Mucosa of descending colon (tissue), 3 donors: Measurements from ENCODE around the gene CTNNBIP1. TPM values are rescaled to one million over a fixed set of nuclear protein-coding genes. Genes with fewer than 3 reads are reported as not detected.

Experiments
- ATAC-seq: fragments of 200-7000 bp; cut with Tn5 transposase; one replicate; pipeline ENCODE4 v1.9.1; 2020; ENCODE audit warnings: mild to moderate bottlenecking, moderate library complexity
- DNase-seq, 3 donors: peaks; one replicate each; pipeline ENCODE4 v3.0.0-alpha.2; 2020
- H3K36me3 ChIP-seq: fragments of 200-600 bp; one replicate; pipeline ENCODE4 v1.8.0; 2021; ENCODE audit warnings: low read depth, mild to moderate bottlenecking
- H3K4me1 ChIP-seq: fragments of 200-600 bp; one replicate; pipeline ENCODE4 v1.8.0; 2021; ENCODE audit warnings: low read depth, mild to moderate bottlenecking
- H3K4me3 ChIP-seq: fragments of 200-600 bp; one replicate; pipeline ENCODE4 v1.8.0; 2021; ENCODE audit warnings: mild to moderate bottlenecking
- H3K9me3 ChIP-seq: fragments of 200-600 bp; one replicate; pipeline ENCODE4 v1.8.0; 2021; ENCODE audit warnings: mild to moderate bottlenecking
- CTCF ChIP-seq: fragments of 200-600 bp; IDR thresholded peaks from one replicate; pipeline ENCODE4 v1.8.0; 2022; ENCODE audit warnings: antibody characterized with exemption, mild to moderate bottlenecking
- intact Hi-C, 2 donors: fragments of 100-400 bp; cut with DNase I in 1 of 2; cut with micrococcal nuclease in 1 of 2; formaldehyde crosslinking; loops; one replicate each; pipeline versions ENCODE4 v1.11.0 to v1.11.1; 2022; cut with DNase I, micrococcal nuclease
- total RNA-seq, 3 donors: library from RNA; stranded (reverse); fragmentation: NEBNext Ultra II Directional in 2 of 3; extraction: Animal tissue kit (Norgen Biotek cat#: 25700) in 2 of 3; gene quantifications; one replicate each; pipeline versions ENCODE4 v1.2.1 to v1.2.4, GENCODE V29; 2021 to 2023
- donor health status: DM: no; HTN: no; CAD: no; lungs with moderate emphysema.
- donor health status: DM: no; HTN: no; CAD: no.
- donor health status: DM: no; HTN: yes; CAD: no.

Gene CTNNBIP1
- total RNA-seq, 3 donors from 2014 or later: 20.0 to 24.4 (median 23.3) TPM

DNA sequence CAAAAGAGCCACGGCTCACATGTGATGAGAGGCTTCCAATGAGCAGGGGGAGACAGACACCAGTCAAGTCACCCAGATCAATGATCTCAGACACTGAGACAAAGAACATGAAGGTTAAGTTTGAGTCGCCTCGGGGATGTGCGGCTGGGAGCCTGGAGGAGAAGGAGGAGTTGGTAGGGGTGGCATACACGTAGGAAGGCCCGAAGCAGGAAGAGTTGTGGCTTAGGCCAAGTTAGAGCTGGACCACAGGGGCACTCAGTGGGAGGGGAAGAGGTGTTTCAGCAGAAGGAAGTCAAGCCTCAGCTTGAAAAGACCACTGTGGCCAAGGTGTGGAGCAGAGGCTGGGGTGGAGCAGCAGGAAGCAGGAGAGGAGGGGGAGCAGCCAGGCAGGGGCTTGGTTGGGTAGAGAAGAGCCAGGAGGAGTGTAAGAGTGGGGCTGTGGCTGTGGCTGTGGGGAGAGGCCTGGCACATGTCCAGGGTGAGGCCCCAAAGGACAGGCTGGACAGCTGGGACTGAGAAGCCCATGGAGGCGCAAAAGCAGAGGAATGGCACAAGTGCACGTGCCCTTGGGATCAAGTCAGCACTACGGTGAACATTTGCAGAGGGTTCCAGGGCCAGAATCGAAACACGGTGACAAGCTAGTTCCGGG, 27.6 kb downstream of the CTNNBIP1 start:
- intact Hi-C loops: no loop called here
- no peak for ATAC-seq
- TF ChIP-seq CTCF: no peak
- DNase-seq: peak in 1 of 3 donors; percentile 30
- Histone ChIP-seq H3K4me1 (no peaks in the 10 kb centered on the region), H3K36me3 (no peaks in the 10 kb centered on the region), H3K4me3 (no peak overlapping the region), H3K9me3 (no peaks in the 10 kb centered on the region)

DNA sequence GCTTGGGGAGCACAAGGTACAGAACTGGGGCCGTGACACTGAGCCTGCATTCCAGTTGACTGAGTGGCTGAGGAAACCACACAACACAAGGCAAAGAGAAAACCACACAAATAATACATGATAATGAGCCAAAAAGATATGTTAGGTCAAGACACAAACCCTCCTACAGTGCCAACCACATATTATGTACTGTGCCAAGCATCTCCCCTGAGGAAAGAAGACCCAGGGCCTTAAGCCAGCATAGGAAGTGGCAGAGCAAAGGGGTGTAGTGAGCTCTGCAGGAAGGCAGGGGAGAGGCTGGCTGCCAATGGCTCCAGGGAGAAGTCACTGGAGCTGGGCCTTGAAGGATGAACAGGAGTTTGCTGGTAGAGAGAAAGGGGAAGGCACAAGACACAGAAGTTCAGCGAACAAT, 28.2 kb downstream of the CTNNBIP1 start:
- DNase-seq (no peak), ATAC-seq (no peak)
- Histone ChIP-seq H3K4me3 (no peak overlapping the region), H3K36me3 (no peaks in the 10 kb centered on the region), H3K4me1 (no peaks in the 10 kb centered on the region), H3K9me3 (no peaks in the 10 kb centered on the region)
- intact Hi-C loops: no loop called here
- TF ChIP-seq CTCF: no peak

DNA sequence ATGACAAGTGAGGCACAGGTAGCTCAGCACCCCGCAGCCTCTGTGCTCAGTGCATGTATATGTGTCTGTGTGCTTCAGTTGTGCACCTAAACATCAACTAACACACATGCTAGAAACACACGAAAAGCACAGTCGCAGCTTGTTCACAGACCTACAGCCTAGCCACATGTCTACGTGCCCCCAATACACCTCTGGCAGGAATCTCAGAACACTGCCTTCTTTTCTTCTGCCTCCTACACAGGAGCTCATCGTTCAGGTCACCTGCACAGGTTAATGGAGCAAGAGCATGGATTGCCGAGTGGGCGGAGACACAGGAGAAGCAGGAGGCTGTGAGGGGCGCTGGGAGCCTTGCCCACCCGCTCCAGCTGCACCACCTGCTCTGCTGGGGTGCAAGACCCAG, 31.7 kb downstream of the CTNNBIP1 start:
- no peak overlapping the region for H3K4me3 ChIP-seq
- H3K36me3 ChIP-seq: no peaks in the 10 kb centered on the region
- H3K4me1 ChIP-seq: no peaks in the 10 kb centered on the region
- no peaks in the 10 kb centered on the region for H3K9me3 ChIP-seq
- ATAC-seq (no peak), DNase-seq (peak in 1 of 3 donors; percentile 20)
- no peak for TF ChIP-seq CTCF
- intact Hi-C loops: loop anchor here in 1 of 2 donors (10.0 kb wide), 1 partner anchor 66 kb away; the partner anchor contains the start of genes LZIC and NMNAT1

- intact Hi-C loops: loop anchor here in 1 of 2 donors (10.0 kb wide), 1 partner anchor 67 kb away; the partner anchor contains the start of genes LZIC and NMNAT1
- Histone ChIP-seq H3K4me1 (no peaks in the 10 kb centered on the region), H3K4me3 (no peak overlapping the region), H3K9me3 (no peaks in the 10 kb centered on the region), H3K36me3 (no peaks in the 10 kb centered on the region)
- ATAC-seq (peak; percentile 88), DNase-seq (peak; percentile 56 to 64 (median 62))
- TF ChIP-seq CTCF: no peak
Observed at GRCh38 chr1:9877962-9878361, 32.1 kb downstream of the CTNNBIP1 start.

- DNase-seq: no peak
- Histone ChIP-seq H3K4me3 (no peak overlapping the region), H3K4me1 (no peaks in the 10 kb centered on the region), H3K9me3 (no peaks in the 10 kb centered on the region), H3K36me3 (no peaks in the 10 kb centered on the region)
- no peak for ATAC-seq
- intact Hi-C loops: loop anchor here (2.0 to 10.0 kb wide), 2 partner anchors 59 to 69 kb away; partner anchors contain the start of genes LZIC (in 1 of the 2) and NMNAT1 (in 1 of the 2)
- TF ChIP-seq CTCF: no peak
Observed at GRCh38 chr1:9875636-9876000, 34.5 kb downstream of the CTNNBIP1 start.
